IPS DF 4.7 (cell line): Measurements from ENCODE around the gene C1orf159.
"Not testable (repeated sequence)": the region's sequence is repeated elsewhere in the genome, so short reads cannot be mapped to it uniquely, and the experiment has no call there.

ENCODE experiments used
- DNase-seq: peaks from one replicate; pipeline ENCODE4 v3.0.0-alpha.2; 2013; ENCODE audit warnings: low spot score; ENCODE audit errors: extremely low read depth

C1orf159 gene

DNA sequence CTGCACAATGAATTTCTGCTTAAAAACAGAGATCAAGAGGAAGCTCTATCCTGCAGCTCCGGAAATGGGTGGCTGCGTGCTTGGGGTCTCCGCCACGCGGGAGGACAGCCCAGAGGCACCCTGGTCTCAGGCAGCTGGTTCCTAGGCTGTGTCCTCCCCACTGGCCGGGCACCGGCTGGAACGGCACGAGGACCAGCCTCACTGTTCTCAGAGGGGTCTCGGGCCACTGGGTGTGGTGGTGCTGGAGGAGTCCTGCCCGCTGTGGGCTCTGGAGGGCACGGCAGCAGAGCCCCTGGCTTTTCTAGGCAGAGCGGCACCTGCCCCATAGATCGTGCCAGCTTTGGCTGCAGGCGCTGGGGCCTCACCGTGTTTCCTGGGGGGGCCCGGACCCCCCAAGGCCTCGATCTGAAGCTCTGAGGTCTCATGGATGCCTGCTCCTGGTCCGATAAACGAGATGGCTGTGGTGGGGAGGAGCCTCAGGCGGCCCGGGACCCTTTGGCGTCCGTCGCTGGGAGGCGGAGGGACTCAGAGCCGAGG, 33.6 kb downstream of the C1orf159 start:
- DNase-seq = no peak

DNA sequence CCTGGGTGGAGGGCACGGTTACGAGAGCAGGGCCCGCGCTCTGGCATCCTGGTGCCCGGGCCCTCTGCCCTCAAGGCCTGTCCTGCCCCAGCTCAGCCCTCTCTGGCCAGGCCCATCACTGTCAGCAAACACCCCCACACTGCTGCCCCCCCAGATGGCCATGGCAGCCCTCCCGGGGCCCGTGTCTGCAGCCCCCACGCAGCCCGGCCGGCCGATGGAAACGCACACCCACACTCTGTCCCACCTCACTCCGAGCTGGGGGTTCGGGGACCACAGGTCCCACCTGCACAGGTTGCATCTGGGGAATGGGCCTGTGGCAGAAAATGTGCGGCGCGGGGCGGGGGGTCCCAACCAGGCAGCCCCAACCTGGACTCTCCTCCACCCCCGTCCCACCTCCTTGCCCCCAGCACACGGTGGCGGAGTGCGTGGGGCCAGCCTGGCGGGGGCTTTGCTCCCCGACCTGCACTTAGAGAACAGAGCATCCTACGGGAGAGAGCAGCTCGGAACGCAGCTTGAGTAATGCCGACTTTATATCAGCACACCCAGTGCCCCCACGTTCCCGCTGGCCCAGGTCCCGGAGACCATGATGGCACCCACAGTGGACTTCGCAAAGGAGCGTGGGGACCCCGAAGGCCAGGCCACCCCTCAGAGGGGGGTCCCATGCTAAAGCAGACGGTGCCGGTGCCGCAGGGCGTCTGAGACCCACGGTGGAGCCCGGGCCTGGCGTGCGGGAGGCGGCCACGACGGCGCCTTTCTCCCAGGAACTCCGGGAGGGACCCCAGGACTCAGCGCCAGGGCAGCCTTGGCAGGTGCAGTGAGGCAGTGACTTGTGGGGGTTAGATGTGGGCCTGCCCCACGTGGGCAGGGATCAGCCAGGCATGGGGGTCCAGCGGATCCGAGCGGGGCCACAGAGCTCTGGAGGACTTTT, 34.3 kb downstream of the C1orf159 start:
- DNase-seq = no peak

DNA sequence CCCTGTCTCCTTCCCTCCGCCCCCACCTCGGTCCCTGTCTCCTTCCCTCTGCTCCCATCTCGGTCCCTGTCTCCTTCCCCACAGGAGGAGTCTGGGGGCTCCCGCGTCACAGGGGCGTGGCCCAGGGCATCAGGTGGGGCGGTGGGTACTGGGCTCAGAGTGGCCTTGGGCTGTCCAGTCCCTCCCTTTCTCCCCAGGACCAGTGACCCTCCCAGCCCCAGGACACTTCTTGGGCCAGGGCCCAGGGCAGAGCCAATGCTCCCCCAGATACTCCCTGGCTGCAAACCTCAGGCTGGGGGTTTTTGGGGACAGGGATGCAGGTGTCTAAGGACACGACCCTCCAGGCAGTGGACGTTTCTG, 35.0 kb downstream of the C1orf159 start:
- no peak for DNase-seq

GRCh38 chr1:1080122-1080757, 35.6 kb downstream of the C1orf159 start:
- DNase-seq = no peak

- DNase-seq = no peak
These were observed 36.3 kb downstream of the C1orf159 start for GRCh38 chr1:1079408-1080121.

DNA sequence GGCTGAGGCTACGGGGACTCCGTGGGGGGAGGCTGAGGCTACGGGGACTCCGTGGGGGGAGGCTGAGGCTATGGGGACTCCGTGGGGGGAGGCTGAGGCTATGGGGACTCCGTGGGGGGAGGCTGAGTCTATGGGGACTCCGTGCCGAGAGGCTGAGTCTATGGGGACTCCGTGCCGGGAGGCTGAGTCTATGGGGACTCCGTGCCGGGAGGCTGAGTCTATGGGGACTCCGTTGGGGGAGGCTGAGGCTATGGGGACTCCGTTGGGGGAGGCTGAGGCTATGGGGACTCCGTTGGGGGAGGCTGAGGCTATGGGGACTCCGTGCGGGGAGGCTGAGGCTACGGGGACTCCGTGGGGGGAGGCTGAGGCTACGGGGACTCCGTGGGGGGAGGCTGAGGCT, 38.5 kb downstream of the C1orf159 start:
- DNase-seq = not testable (repeated sequence)

- DNase-seq = no peak
These were observed 40.5 kb downstream of the C1orf159 start for GRCh38 chr1:1075148-1075935.

- DNase-seq = no peak
These were observed 41.2 kb downstream of the C1orf159 start for GRCh38 chr1:1074631-1075147.

DNA sequence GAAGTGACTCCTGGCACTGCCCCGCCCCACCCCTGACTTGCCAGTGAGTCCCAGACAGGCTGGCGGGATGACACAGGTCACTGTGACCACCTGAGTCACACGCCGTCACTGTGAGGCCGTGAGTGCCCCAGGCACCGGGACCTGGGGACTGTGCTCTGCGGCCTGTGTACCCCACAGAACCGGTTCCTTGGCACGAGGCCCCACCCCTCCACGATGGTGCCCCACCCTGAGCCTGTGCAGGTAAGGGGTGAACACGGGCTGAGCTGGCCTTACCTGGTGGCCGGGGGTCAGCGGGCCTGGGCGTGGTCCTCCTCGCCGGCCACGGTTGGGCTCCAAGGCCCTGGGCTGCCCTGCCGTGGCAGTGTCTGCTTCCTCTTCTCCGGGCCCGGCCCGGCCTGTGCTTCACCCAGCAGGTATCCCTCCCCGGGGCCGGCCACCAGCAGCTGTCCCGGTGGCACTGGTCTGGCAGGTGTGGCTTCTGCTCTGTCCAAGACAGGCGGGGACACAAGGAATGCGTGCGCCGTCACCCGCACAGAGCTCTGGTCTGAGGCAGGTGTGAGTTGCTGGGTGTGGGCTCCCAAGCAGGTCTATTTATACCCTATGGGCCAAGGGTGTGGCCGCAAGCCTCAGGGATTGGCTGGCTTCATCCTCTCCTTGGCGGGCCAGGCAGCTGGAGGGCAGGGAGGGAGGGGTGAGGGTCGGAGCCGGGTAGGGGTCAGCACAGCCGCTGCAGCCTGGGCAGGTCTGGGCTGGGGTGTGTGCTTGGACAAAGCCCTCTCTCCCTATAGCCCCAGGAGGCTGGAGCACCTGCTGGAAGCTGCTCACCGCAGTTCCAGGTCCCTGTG, 41.9 kb downstream of the C1orf159 start, which contains the start of gene RNF223:
RNF223 (minus strand) TSS at position 564 of the 845 bp plus-strand sequence. CDS start 1,740 bp downstream, outside the sequence.
- DNase-seq = no peak

- no peak for DNase-seq
These were observed 42.8 kb downstream of the C1orf159 start for GRCh38 chr1:1072849-1073742.

DNA sequence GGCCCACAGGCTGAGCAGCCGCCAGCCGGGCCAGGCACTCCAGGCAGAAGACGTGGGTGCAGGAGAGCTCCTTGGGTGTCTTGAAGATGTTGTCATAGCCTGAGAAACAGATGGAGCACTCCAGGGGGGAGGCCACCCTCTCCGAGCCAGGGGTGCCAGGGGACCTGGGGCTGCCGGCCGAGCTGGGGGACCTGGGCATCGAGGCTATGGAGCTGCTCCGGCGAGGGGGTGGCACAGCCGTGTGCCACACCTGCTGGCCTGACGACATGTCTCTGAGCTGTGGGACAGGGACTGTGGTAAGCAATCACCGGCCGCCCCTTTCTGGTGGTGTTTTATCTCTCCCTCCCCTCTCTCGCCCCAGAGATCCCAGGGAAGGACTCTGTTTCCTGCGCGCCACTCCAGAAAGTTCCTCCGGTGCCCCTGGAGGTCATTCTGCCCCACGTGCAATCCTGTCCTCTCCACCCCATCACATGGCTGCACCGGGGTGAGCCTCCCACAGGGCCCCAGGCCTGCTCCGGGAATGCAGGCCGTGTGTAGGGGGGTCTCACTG, 43.5 kb downstream of the C1orf159 start:
- DNase-seq = no peak

DNA sequence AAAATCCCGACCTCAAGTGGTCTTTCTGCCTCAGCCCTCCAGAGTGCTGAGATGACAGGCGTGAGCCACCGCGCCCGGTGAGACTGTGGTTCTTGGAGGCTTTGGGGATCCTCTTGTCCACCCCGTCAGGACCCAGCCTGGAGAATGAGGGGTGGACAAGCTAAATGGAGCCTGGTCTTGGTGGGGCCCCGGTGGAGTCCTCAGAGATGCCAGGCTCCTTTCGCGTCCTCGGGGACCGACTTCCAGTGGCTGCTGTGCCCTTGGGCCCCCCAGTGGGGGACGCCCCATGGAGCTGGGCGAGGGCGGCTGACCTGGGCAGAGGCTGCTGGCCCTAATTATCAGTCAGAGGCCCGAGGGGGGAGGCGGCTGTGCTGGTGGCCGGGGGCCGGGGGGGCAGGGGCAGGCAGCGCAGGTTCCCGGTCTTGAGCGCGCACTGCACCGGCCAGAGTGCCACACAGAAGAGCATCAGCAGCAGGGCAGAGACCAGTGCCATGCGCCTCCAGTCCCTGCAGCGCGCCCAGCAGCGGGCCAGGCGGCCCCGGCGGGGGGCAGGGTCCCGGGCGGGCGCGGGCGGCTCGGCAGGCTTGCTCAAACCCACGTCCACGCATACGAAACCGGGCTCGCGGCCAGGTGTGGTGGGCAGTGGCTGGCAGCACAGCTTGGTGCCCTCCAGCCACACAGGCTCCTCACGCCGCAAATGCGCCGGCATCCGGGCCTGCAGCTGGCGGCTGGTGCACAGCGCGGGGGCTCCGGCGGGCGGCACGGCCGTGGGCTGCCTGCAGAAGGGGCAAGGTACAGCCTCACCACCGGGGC, 44.2 kb downstream of the C1orf159 start:
- DNase-seq = no peak

DNA sequence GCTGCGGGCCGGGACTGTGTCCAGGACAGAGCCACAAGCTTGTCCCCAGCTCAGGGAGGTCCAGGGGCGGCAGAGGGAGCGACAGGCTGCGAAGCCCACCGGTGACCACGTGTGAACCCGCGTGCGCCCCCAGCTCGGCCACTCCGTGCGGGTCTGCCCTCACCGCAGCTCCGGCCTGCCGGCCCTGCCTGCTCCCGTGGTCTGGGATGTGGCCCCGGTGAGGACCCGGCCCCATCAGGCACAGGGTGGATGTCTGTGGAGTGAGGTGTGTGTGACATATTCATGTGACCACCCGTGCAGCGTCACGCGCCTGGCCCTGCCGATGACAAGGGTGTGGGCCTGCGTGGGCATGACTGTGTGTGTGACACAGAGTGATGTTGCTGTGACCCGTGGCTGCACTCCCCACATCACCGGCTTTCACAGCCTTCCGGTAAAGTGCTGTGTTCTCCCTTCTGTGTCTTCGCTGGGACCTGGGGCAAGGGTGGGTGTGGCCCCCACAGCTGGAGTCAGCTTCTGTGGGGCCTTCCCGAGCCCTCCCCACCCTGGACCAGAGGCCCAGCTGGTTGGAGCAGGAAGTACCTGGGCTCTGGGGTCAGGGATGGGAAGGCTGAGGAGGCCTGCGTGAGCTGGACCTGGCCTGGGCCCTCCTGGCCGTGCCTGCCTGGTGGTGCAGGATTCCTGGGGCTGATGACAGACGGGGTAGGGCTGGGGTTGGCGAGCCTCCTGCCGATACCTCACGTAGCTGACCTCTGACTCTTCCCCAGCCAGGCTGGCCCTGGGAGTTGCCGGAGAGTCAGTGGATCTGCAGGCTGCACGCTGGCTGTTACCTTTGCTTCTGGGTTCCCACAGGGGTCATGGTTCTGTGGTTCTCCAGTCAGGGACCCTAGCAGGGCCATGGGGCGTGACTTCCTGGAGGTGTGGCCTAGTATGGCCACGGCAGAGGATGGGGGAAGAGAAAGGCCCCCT, 45.9 kb downstream of the C1orf159 start:
- no peak for DNase-seq

DNA sequence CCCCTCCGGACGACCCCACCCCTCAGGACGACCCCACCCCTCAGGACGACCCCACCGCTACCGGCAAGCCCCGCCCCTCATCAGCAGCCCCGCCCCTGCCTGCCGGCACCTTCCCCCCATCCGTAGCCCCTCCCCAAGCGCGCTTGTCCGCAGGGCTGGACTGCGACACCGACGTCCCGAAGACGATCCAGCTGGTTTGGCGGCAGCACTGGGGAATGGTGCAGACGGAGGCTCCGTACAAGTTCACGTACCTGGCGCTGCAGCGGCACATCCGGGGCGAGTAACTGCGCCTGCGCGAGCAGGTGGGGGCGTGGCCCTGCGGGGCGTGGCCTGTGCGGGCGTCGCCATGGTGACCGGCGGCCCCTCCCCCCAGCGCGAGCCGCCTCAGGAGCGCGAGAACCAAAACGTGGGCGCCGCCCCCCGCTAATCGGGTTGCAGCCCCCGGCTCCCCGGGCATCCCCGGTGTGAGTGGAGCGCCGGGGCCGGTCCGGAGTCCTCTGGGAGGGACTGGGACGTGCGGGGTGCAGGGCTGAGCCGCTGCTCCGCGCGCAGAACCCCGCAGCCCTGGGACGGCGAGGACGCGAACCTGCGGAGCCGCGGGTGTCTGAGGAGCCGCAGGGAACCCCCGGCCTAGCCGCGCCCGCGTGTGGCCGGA, 46.7 kb downstream of the C1orf159 start:
- DNase-seq = no peak

GRCh38 chr1:1068517-1069055, 47.3 kb downstream of the C1orf159 start:
- no peak for DNase-seq
